Fibroblast of pulmonary artery (primary cell): Measurements from ENCODE around the gene LIN9.

Source experiments
- DNase-seq: peaks from one replicate; pipeline ENCODE4 v3.0.0-alpha.2; 2010; ENCODE audit warnings: low read depth
- H3K4me3 ChIP-seq: replicated peaks from 2 replicates; pipeline ENCODE4 v1.5.1; 2011; ENCODE audit warnings: low read depth, mild to moderate bottlenecking, control low read depth, low read length, moderate library complexity
- CTCF ChIP-seq: IDR thresholded peaks from 2 replicates; pipeline ENCODE4 v1.5.1; 2011; ENCODE audit warnings: mild to moderate bottlenecking, control low read depth, low read length, inconsistent platforms; ENCODE audit errors: missing control alignments

LIN9 gene

GRCh38 chr1:226309398-226310244 lies 657 bp upstream of the LIN9 start:
- peak; percentile 7 for TF ChIP-seq CTCF
- peak; percentile 10 for DNase-seq
- H3K4me3 ChIP-seq = peak overlapping the region; percentile 61

- peak overlapping the region; percentile 95 for H3K4me3 ChIP-seq
- no peak for TF ChIP-seq CTCF
- no peak for DNase-seq
Measured at GRCh38 chr1:226308166-226308722, 720 bp downstream of the LIN9 start.

DNA sequence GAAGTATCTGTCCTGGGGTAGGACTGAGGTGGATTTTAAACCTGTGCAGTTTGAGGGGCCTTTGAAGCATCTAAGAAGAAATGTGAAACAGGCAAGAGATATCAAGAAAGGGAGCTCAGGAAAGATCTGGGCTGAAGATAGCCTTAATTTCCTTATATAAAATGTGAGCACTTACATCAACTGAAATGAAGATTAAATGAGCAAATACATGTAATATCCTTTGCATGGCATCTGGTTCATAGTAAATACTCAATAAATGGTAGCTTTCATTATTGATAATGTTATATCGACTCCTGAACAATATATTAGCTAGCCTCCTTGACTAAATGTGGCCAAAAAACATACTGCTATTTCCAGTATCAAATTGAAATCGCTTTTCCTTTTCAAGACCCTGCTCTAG lies 2.5 kb downstream of the LIN9 start:
- no peak for TF ChIP-seq CTCF
- DNase-seq = no peak
- H3K4me3 ChIP-seq = no peak overlapping the region

- no peak for TF ChIP-seq CTCF
- no peak overlapping the region for H3K4me3 ChIP-seq
- no peak for DNase-seq
Measured at GRCh38 chr1:226305184-226305583, 3.8 kb downstream of the LIN9 start.

DNA sequence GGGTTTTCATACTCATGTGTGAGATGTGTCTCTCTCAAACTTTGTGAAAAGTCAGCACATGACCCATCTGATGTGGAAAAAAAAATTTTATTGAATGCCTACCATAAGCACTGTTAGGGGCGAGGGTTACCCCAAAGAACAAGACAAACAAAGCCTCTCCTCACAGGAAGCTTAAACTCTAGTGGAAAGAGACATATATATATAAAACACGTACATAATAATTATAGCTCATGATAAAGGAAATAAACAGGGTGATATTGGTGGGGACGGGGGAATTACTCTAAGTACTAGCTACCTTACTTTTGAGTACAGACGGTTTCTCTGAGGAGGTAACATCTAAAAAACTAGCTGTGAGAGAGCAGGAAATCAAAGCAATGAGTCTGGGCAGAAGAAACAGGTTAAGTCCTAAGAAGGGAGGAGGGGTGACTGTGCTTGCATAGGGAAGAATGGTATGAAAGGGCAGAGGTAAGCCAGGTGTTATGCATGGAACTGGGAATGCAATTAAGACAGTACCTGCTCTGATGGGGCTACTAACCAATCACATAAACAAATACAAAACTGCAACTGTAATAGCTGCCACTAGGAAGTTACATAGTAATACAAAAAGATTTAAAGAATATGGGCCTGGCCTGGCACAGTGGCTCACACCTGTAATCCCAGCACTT lies 4.5 kb downstream of the LIN9 start:
- no peak for TF ChIP-seq CTCF
- no peak for DNase-seq
- no peak overlapping the region for H3K4me3 ChIP-seq

DNA sequence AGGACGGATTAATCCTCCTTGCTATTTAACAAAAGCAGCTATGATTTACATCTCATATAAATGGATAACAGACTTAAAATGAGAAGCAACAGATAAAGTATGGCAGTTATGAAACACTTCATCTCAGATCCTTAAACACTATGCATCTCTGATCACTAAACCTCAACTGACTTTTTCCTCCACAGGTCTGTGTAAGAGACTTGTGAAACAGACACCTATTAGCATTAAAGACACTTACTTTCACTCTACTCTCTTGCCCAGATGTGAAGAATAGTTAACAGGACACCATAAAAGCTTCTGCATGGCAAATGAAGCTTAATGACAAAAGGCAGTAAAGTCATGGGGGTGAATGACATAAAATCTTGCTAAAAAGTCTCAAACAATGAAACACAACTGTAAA lies 6.2 kb downstream of the LIN9 start:
- no peak overlapping the region for H3K4me3 ChIP-seq
- no peak for DNase-seq
- no peak for TF ChIP-seq CTCF
